Activated B cell treated with CpG ODN at 0.5 μM for 24 hours (primary cell): Measurements from ENCODE around the gene WFDC5. TPM values are rescaled to one million over a fixed set of nuclear protein-coding genes. Genes with fewer than 3 reads are reported as not detected.
"Not testable (repeated sequence)": the region's sequence is repeated elsewhere in the genome, so short reads cannot be mapped to it uniquely, and the experiment has no call there.

ENCODE experiments used
- ATAC-seq: fragments of 200-7000 bp; cut with Tn5 transposase; one replicate; pipeline ENCODE4 v1.10.0; 2021; ENCODE audit warnings: low read depth, mild to moderate bottlenecking, moderate library complexity
- CTCF ChIA-PET: fragments of 350-600 bp; sonication (Branson Sonifier 250); formaldehyde crosslinking; loops from one replicate; lab custom pipeline; 2021; ENCODE audit warnings: antibody characterized with exemption; lab: Charles Lee
- POLR2A ChIA-PET: fragments of 350-600 bp; sonication (Branson Sonifier 250); formaldehyde crosslinking; loops from one replicate; lab custom pipeline; 2021; ENCODE audit warnings: antibody characterized with exemption; lab: Charles Lee
- DNase-seq: peaks from one replicate; pipeline ENCODE4 v3.0.0; 2022
- H3K27ac Mint-ChIP-seq: one replicate; pipeline ENCODE4 v1.8.0; 2020; ENCODE audit warnings: mixed read lengths
- H3K27me3 Mint-ChIP-seq: one replicate; pipeline ENCODE4 v1.8.0; 2021; ENCODE audit warnings: mixed read lengths
- H3K36me3 Mint-ChIP-seq: one replicate; pipeline ENCODE4 v1.8.0; 2021; ENCODE audit warnings: low read depth, mixed read lengths
- H3K4me1 Mint-ChIP-seq: one replicate; pipeline ENCODE4 v1.8.0; 2021; ENCODE audit warnings: mixed read lengths
- H3K4me3 Mint-ChIP-seq: one replicate; pipeline ENCODE4 v1.8.0; 2020; ENCODE audit warnings: mild to moderate bottlenecking, mixed read lengths
- H3K9me3 Mint-ChIP-seq: one replicate; pipeline ENCODE4 v1.8.0; 2020; ENCODE audit warnings: mixed read lengths
- intact Hi-C: fragments of 100-400 bp; cut with micrococcal nuclease; formaldehyde crosslinking; loops from one replicate; pipeline ENCODE4 v1.15.1; 2024
- total RNA-seq: library from RNA; stranded (reverse); gene quantifications from 2 replicates; pipeline ENCODE4 v1.2.3, GENCODE V29; 2022
- TF ChIP-seq, protein P1 (sequence below): fragments of 200-600 bp; IDR thresholded peaks from one replicate; pipeline ENCODE4 v1.8.0; 2022; ENCODE audit warnings: antibody characterized with exemption, mild to moderate bottlenecking

Gene WFDC5
- total RNA-seq, result not detected in 2 replicates

- no peak within 1 kb of the TSS for H3K27ac Mint-ChIP-seq
Observed at GRCh38 chr20:45114465-45115385, at the start of gene WFDC5. WFDC5 (minus strand) TSS chr20:45115174; CDS start chr20:45115083, 91 bp downstream.

GRCh38 chr20:45163083-45163803, 48.3 kb upstream of the WFDC5 start:
- Mint-ChIP-seq H3K36me3 (peaks cover 3% of the 10 kb centered on the region), H3K27me3 (peaks cover 54% of the 10 kb centered on the region), H3K27ac (no peak overlapping the region), H3K9me3 (peaks cover 29% of the 10 kb centered on the region), H3K4me3 (no peak overlapping the region), H3K4me1 (no peaks in the 10 kb centered on the region)
- DNase-seq, result no peak
- no peak for ATAC-seq
- ChIA-PET POLR2A (no interaction called here), CTCF (no interaction called here)
- intact Hi-C loops, result no loop called here
- TF ChIP-seq, protein P1, sequence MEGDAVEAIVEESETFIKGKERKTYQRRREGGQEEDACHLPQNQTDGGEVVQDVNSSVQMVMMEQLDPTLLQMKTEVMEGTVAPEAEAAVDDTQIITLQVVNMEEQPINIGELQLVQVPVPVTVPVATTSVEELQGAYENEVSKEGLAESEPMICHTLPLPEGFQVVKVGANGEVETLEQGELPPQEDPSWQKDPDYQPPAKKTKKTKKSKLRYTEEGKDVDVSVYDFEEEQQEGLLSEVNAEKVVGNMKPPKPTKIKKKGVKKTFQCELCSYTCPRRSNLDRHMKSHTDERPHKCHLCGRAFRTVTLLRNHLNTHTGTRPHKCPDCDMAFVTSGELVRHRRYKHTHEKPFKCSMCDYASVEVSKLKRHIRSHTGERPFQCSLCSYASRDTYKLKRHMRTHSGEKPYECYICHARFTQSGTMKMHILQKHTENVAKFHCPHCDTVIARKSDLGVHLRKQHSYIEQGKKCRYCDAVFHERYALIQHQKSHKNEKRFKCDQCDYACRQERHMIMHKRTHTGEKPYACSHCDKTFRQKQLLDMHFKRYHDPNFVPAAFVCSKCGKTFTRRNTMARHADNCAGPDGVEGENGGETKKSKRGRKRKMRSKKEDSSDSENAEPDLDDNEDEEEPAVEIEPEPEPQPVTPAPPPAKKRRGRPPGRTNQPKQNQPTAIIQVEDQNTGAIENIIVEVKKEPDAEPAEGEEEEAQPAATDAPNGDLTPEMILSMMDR, result no peak

More at GRCh38 chr20:45114465-45115385, at the start of gene WFDC5:
- Mint-ChIP-seq H3K27me3 (peaks cover 18% of the 10 kb centered on the region), H3K36me3 (no peaks in the 10 kb centered on the region), H3K4me1 (no peaks in the 10 kb centered on the region), H3K4me3 (no peak within 1 kb of the TSS), H3K9me3 (no peaks in the 10 kb centered on the region)
- TF ChIP-seq, protein P1, result no peak
- ChIA-PET CTCF (no interaction called here), POLR2A (no interaction called here)
- ATAC-seq, result no peak
- no peak for DNase-seq
- intact Hi-C loops, result no loop called here

GRCh38 chr20:45157962-45158361, 43.0 kb upstream of the WFDC5 start:
- DNase-seq (no peak), ATAC-seq (no peak)
- Mint-ChIP-seq H3K36me3 (peaks cover 6% of the 10 kb centered on the region), H3K4me1 (peaks cover 15% of the 10 kb centered on the region), H3K9me3 (peaks cover 40% of the 10 kb centered on the region), H3K27me3 (peaks cover 24% of the 10 kb centered on the region), H3K27ac (no peak overlapping the region), H3K4me3 (no peak overlapping the region)
- ChIA-PET POLR2A (no interaction called here), CTCF (no interaction called here)
- TF ChIP-seq, protein P1, result no peak
- intact Hi-C loops, result no loop called here

- Mint-ChIP-seq H3K9me3 (peaks cover 30% of the 10 kb centered on the region), H3K27ac (no peak overlapping the region), H3K4me1 (peaks cover 15% of the 10 kb centered on the region), H3K27me3 (peaks cover 14% of the 10 kb centered on the region), H3K36me3 (peaks cover 6% of the 10 kb centered on the region), H3K4me3 (no peak overlapping the region)
- ChIA-PET CTCF (no interaction called here), POLR2A (no interaction called here)
- TF ChIP-seq, protein P1, result no peak
- intact Hi-C loops, result no loop called here
- ATAC-seq, result no peak
- no peak for DNase-seq
Observed at GRCh38 chr20:45156713-45157112, 41.7 kb upstream of the WFDC5 start.

- POLR2A ChIA-PET, DNase-seq, H3K27me3 Mint-ChIP-seq, ATAC-seq, H3K4me3 Mint-ChIP-seq, H3K27ac Mint-ChIP-seq, intact Hi-C loops, CTCF ChIA-PET, H3K36me3 Mint-ChIP-seq: not testable (repeated sequence)
- Mint-ChIP-seq H3K9me3 (peaks cover 27% of the 10 kb centered on the region), H3K4me1 (peaks cover 15% of the 10 kb centered on the region)
Observed at GRCh38 chr20:45154794-45155193, 39.8 kb upstream of the WFDC5 start.
